D721Med (cell line): ENCODE measurements around the gene TCERG1L.
"Not testable (repeated sequence)": the region's sequence is repeated elsewhere in the genome, so short reads cannot be mapped to it uniquely, and the experiment has no call there.

Source experiments
- DNase-seq: peaks from one replicate; pipeline ENCODE4 v3.0.0; 2011; ENCODE audit warnings: low spot score; ENCODE audit not compliant: insufficient read length
- FAIRE-seq: peaks from 2 replicates; lab custom pipeline; 2011; peaks lifted over from hg19 to GRCh38; lab: Jason Lieb, UNC
- TF ChIP-seq, protein P1 (sequence below): IDR thresholded peaks from 2 replicates; pipeline ENCODE4 v1.5.1; 2012; ENCODE audit warnings: mild to moderate bottlenecking, control low read depth; ENCODE audit not compliant: insufficient read depth; ENCODE audit errors: missing control alignments

TCERG1L gene

GRCh38 chr10:131082991-131083481 is 228.5 kb downstream of the TCERG1L start:
- TF ChIP-seq, protein P1, sequence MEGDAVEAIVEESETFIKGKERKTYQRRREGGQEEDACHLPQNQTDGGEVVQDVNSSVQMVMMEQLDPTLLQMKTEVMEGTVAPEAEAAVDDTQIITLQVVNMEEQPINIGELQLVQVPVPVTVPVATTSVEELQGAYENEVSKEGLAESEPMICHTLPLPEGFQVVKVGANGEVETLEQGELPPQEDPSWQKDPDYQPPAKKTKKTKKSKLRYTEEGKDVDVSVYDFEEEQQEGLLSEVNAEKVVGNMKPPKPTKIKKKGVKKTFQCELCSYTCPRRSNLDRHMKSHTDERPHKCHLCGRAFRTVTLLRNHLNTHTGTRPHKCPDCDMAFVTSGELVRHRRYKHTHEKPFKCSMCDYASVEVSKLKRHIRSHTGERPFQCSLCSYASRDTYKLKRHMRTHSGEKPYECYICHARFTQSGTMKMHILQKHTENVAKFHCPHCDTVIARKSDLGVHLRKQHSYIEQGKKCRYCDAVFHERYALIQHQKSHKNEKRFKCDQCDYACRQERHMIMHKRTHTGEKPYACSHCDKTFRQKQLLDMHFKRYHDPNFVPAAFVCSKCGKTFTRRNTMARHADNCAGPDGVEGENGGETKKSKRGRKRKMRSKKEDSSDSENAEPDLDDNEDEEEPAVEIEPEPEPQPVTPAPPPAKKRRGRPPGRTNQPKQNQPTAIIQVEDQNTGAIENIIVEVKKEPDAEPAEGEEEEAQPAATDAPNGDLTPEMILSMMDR: no peak
- DNase-seq: no peak

GRCh38 chr10:131082201-131082850 is 229.2 kb downstream of the TCERG1L start:
- DNase-seq (no peak), FAIRE-seq (no peak)
- TF ChIP-seq, protein P1: no peak

More at GRCh38 chr10:131082991-131083481, 228.5 kb downstream of the TCERG1L start:
- FAIRE-seq: no peak

DNA sequence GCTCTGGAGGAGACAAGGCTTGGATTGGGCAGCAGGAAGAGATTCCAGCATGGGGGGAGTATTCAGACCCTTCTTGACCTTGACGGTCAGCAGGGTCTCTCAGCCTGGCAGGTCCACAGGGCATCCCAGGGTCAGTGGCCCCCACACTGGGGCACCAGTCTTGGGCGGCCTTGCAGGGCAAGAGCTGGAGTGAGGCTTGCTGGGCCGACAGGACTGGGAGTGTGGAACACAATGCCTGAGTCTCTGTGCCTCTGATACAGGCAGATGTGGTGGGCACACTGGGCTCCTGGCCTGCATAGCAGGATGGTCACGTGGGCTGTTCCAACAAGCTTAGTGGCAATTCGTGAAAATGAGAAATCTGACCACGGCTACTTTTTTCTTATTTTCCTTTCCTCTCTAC is 229.7 kb downstream of the TCERG1L start:
- no peak for DNase-seq
- FAIRE-seq: no peak
- TF ChIP-seq, protein P1: no peak

GRCh38 chr10:131081376-131081775 is 230.1 kb downstream of the TCERG1L start:
- no peak for DNase-seq
- TF ChIP-seq, protein P1: no peak
- FAIRE-seq: no peak

GRCh38 chr10:131080571-131080970 is 230.9 kb downstream of the TCERG1L start:
- TF ChIP-seq, protein P1: no peak
- DNase-seq: no peak
- FAIRE-seq: no peak

DNA sequence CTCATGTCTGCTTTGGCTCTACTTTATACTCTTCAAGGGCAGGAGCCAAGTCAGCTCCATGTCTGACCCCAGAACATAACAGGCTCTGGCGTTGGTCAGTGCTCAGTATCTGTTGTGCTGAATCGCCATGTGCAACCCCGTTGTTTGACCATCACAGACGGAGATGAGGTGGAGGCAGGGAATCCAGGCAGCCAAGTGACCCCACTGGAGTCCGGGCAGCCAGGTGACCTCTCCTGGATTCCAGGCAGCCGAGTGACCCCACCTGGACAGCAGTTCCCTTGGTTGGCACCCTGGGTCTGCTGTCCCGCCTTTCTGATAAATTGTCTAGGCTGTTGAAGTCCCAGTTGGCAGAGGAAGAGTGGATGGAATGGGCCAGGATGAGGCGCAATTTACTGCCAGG is 232.2 kb downstream of the TCERG1L start:
- DNase-seq: no peak
- TF ChIP-seq, protein P1: no peak
- FAIRE-seq: no peak

DNA sequence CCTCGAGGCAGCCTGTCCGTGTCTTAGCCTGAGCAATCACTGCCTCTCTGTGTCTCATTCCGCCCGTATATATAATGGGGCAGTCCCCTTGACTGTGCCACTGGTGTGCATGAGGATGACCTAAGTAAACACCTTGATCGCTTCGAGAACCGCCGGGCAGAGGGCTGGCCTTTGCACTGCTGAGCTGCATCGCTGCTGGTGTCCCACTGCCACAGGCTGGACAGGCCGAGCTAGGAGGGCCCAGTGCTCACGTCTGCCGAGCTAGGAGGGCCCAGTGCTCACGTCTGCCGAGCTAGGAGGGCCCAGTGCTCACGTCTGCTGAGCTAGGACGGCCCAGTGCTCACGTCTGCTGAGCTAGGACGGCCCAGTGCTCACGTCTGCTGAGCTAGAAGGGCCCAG is 232.6 kb downstream of the TCERG1L start:
- DNase-seq, FAIRE-seq: not testable (repeated sequence)
